DND-41 (cell line): ENCODE results near the gene NOP16.

Experiments used
- ATAC-seq: fragments of 200-7000 bp; cut with Tn5 transposase; 3 replicates; pipeline ENCODE4 v1.9.1; 2021; ENCODE audit warnings: low read depth; ENCODE audit not compliant: insufficient read depth
- DNase-seq: peaks from one replicate; pipeline ENCODE4 v3.0.0-alpha.2; 2020
- H2AFZ ChIP-seq: 2 replicates; pipeline ENCODE4 v1.6.0; 2012; ENCODE audit warnings: low read depth, low read length
- H3K27ac ChIP-seq: 2 replicates; pipeline ENCODE4 v1.5.1; 2012; ENCODE audit warnings: low read length, inconsistent platforms
- H3K27me3 ChIP-seq: fragments of 200-600 bp; sonication (generic); 2 replicates; pipeline ENCODE4 v1.6.0; 2012; ENCODE audit warnings: low read length, mild to moderate bottlenecking, inconsistent platforms; ENCODE audit not compliant: insufficient read depth, poor library complexity
- H3K36me3 ChIP-seq: 2 replicates; pipeline ENCODE4 v1.5.1; 2012; ENCODE audit warnings: low read length, inconsistent platforms; ENCODE audit not compliant: insufficient read depth
- H3K4me1 ChIP-seq: 2 replicates; pipeline ENCODE4 v1.5.1; 2012; ENCODE audit warnings: mild to moderate bottlenecking, low read length; ENCODE audit not compliant: insufficient read depth
- H3K4me2 ChIP-seq: 2 replicates; pipeline ENCODE4 v1.6.0; 2012; ENCODE audit warnings: mild to moderate bottlenecking, moderate library complexity, low read length, inconsistent platforms; ENCODE audit not compliant: insufficient read depth
- H3K4me3 ChIP-seq, 2 experiments: fragments of 200-600 bp in 1 of 2; shearing (Covaris generic) in 1 of 2; 2 replicates each; pipeline ENCODE4 v1.5.1; 2012 to 2016; ENCODE audit warnings: inconsistent platforms in 2 of 2, low read length in 2 of 2, mild to moderate bottlenecking in 2 of 2, low read depth in 1 of 2, moderate library complexity in 1 of 2
- H3K79me2 ChIP-seq: 2 replicates; pipeline ENCODE4 v1.6.0; 2012; ENCODE audit warnings: low read length, inconsistent platforms; ENCODE audit not compliant: insufficient read depth
- H3K9ac ChIP-seq: 2 replicates; pipeline ENCODE4 v1.6.0; 2012; ENCODE audit warnings: low read depth, mild to moderate bottlenecking, inconsistent platforms, low read length, moderate library complexity
- H3K9me3 ChIP-seq: 2 replicates; pipeline ENCODE4 v1.5.1; 2012; ENCODE audit warnings: low read length, moderate library complexity, mild to moderate bottlenecking, inconsistent platforms; ENCODE audit not compliant: insufficient read depth, severe bottlenecking
- H4K20me1 ChIP-seq: 2 replicates; pipeline ENCODE4 v1.6.0; 2012; ENCODE audit warnings: low read length; ENCODE audit not compliant: insufficient read depth
- CTCF ChIP-seq: IDR thresholded peaks from 2 replicates; pipeline ENCODE4 v1.5.1; 2012; ENCODE audit warnings: borderline replicate concordance, low read length, moderate library complexity, mild to moderate bottlenecking; ENCODE audit not compliant: poor library complexity, severe bottlenecking; ENCODE audit errors: extremely low read depth
- EZH2 ChIP-seq: IDR thresholded peaks from 3 replicates; pipeline ENCODE4 v1.6.1; 2012; ENCODE audit warnings: borderline replicate concordance, low read depth, mild to moderate bottlenecking, moderate library complexity, low read length, inconsistent platforms; ENCODE audit not compliant: severe bottlenecking

The NOP16 gene

GRCh38 chr5:176381423-176381822, 7.0 kb downstream of the NOP16 start:
- Histone ChIP-seq H3K4me1 (peaks cover 9% of the 10 kb centered on the region), H3K27me3 (no peaks in the 10 kb centered on the region), H3K36me3 (peaks cover 53% of the 10 kb centered on the region), H3K9me3 (no peaks in the 10 kb centered on the region), H3K4me3 (no peak overlapping the region), H4K20me1 (peaks cover 36% of the 10 kb centered on the region), H3K27ac (no peak overlapping the region), H3K79me2 (peaks cover 20% of the 10 kb centered on the region), H3K4me2 (no peak overlapping the region), H3K9ac (no peak overlapping the region), H2AFZ (no peak overlapping the region)
- DNase-seq (no peak), ATAC-seq (no peak)
- TF ChIP-seq CTCF (no peak), EZH2 (no peak)

- Histone ChIP-seq H3K4me1 (no peaks in the 10 kb centered on the region), H3K36me3 (peaks cover 38% of the 10 kb centered on the region), H3K4me2 (no peak overlapping the region)
Observed at GRCh38 chr5:176379881-176380280, 8.5 kb downstream of the NOP16 start.

GRCh38 chr5:176373100-176373818, 15.1 kb downstream of the NOP16 start:
- Histone ChIP-seq H3K36me3 (no peaks in the 10 kb centered on the region), H3K9me3 (no peaks in the 10 kb centered on the region), H3K4me3 (no peak overlapping the region), H3K27me3 (no peaks in the 10 kb centered on the region), H3K4me1 (no peaks in the 10 kb centered on the region), H3K27ac (no peak overlapping the region), H3K4me2 (no peak overlapping the region), H4K20me1 (no peaks in the 10 kb centered on the region), H2AFZ (no peak overlapping the region), H3K79me2 (no peaks in the 10 kb centered on the region), H3K9ac (no peak overlapping the region)
- no peak for DNase-seq
- TF ChIP-seq CTCF: no peak
- TF ChIP-seq EZH2: no peak
- no peak for ATAC-seq

More at GRCh38 chr5:176379881-176380280, 8.5 kb downstream of the NOP16 start:
- Histone ChIP-seq H3K27me3 (no peaks in the 10 kb centered on the region), H4K20me1 (peaks cover 23% of the 10 kb centered on the region; the same call in 1 of the 2 replicates), H3K9me3 (no peaks in the 10 kb centered on the region), H3K27ac (no peak overlapping the region), H3K4me3 (no peak overlapping the region), H2AFZ (no peak overlapping the region), H3K79me2 (0 out of 2 replicates have a peak, but pooled peaks cover 5% of the 10 kb centered on the region), H3K9ac (no peak overlapping the region)
- DNase-seq: no peak
- TF ChIP-seq CTCF (no peak), EZH2 (no peak)
- no peak for ATAC-seq
